Measurements from ENCODE around the gene PRDM8.
A peak's percentile ranks its signal among the peaks of the same experiment; 100 is the strongest.
"Not testable (repeated sequence)": the region's sequence is repeated elsewhere in the genome, so short reads cannot be mapped to it uniquely, and the experiment has no call there.

The PRDM8 gene

DNA sequence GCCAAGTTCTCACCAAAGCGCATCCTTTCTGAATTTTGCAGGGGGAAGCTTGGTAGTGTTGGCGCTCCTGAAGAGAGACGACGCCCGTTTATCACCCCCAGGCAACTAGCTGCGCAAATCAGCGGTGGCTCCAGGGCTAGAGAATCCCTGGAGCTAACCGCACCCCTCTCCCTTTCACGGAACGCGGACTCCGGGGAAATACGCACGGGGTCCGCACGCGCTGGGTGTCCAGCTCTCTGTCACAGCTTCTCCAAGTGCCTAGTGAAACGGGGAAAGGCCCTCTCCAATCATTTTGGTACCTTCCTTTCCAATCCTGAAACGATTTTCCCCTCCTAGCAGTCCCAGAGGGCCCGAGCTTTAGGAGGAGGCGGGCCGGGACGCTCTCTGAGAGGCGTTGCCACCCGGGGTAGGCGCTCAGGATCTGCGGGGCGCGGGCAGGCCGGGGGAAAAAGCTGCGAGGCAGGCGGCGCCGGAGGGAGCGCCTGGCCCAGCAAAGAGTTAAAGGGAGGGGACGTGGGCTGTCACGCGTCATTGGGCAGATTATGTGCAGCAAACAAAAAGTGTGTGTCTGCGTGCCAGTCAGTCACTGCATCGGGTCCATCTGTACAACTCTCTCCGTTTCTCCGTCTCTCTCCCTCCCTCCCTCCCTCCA is at the start of gene PRDM8:
PRDM8 (plus strand) TSS at position 582 of the 652 bp plus-strand sequence. CDS start 2,578 bp downstream, outside the sequence.
- no peak for DNase-seq

DNA sequence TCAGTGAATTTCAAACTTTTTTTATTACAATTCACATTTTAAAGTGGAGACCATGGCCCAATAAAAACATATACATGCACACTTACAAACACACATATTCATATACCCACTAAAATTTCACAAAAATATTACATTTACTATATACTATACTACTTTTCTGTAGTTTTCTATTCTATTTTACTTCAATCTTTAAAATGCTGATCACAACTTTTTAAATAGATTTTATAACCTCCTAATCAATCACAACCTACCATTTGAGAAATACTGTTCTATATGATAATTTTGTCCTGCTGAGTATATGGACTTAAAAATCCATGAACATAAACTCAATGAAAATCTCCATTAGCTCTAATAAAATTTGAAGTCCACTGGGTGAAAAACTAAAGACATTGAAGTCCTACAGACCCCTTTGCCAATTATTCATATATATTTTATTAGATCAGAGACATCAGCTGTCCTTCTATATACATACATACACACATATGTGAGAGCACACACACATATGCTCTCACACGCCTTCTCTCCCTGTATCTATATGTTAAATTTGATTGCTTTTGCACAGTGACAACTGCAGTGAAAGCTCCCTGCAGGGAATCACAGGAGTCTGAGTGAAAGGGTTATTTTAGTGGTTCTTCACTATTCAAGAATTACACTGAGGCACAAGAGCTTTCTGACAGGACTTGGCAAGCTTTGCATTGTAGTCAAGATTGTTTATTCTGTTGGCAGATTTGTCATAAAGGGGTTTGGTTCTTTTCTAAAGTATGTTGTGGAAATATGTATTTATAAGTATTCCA is 46.7 kb upstream of the PRDM8 start:
- DNase-seq = no peak

DNA sequence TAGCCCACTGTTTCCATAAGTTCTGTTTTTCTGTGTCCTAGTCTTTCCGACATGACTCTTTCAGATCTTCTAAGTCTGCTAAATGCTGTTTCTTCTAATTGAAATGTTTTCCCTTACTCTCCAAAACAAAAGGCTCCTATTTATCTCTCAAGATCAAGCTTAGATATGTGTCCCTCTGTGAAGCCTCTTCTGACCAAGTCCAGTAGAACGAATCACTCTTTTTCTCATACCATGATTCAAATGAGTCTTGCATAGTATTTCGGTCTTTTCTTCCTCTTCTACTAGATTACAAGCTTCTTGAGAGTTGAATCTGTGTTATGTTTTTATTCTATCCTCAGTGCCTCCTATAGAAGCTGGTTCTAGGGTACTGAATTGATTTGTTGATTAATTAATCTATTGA is 45.3 kb upstream of the PRDM8 start:
- DNase-seq = no peak

DNA sequence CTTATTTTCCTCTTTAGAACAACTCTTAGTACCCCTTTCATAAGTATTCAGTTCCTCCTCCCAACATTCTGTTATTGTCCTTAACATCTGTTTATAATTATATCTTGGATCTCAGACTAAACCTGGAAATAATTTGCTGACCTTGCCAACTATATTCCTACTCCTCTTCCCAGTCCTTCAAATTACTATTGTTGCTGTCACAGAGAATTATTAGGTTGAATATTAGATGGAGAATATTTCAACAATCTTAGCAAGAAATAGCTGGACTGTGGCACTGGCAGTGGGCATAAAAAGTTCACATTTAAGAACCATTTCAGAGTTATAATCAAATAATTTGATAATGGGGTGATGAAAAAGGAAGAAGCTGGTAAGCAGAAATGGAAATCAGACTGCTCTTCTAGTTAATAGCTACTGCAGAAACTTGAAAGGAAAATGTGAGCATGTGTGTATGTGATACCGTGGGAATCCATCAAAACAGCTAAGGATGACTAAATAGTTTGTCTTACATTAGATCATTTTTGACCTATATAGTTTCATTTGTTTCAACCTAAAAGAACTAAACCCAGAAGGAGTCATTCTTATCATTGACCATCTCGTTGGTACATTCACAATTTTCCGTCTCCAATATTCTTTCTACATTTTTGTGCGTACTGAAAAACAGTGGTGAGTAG is 43.3 kb upstream of the PRDM8 start:
- DNase-seq = no peak

DNA sequence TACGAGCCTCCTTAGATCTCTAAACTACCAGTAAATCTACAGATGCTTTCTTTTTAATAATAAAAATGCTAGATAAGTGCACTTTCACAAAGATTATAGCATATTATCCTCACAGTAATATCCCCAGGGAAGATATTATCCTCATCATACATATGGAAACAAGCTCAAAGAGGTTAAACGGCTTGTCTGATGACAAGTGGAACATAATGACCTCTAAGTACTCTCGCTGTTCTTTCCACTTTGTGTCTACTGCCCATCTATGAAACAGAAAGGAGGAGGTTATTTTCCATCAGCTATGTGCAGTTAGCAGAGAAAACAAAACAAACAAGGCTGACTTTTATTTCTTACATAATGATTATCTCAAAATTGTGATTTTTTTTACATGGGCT is 42.8 kb upstream of the PRDM8 start:
- DNase-seq = no peak

DNA sequence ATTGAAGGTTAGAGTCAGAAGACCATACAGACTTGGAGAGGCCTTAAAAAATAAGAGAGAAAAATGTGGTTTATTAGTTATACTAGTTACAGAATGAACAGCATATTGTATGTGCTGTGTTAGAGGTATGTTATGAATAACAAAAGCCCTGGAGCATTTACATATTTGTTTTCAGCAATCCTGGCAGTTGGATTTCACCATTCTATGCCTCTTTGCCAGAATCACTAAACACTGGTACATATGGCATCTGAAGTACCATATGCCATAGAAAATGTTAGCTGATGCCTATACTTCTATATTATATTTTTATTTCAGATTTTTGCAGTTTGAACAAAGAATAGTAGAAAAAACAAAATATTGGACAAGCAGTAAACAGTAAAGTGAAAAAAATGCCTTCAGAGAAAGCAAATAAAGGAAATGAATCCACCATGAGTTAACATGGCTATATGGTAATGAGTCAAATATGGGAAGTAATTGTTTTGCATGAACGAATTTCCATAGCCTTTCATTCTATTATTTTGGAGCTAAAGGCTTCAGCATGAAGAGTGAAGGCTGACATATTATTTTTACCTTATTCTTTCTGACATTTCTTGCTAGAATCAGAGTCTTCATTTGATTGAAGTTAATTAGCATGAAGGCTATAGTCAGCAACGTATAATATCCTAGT is 41.9 kb upstream of the PRDM8 start:
- DNase-seq = no peak

DNA sequence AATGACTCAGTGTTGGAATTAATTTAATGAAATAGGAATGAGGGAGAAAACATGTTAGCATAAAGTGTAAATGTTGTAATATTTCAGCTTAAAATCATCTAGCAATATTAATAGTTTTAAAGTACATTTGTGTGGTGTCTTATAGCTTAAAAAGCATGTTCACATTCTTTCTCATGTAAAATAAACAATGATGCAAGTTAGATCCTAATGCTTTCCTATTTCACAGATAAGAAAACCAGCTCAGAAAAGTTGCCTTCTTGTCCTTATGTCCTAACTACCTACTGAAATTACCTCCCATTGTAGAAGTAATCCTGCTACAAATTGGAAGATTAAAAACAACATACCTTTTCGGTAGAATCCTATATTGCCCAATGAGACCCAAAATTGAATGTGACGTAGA is 40.9 kb upstream of the PRDM8 start:
- no peak for DNase-seq

DNA sequence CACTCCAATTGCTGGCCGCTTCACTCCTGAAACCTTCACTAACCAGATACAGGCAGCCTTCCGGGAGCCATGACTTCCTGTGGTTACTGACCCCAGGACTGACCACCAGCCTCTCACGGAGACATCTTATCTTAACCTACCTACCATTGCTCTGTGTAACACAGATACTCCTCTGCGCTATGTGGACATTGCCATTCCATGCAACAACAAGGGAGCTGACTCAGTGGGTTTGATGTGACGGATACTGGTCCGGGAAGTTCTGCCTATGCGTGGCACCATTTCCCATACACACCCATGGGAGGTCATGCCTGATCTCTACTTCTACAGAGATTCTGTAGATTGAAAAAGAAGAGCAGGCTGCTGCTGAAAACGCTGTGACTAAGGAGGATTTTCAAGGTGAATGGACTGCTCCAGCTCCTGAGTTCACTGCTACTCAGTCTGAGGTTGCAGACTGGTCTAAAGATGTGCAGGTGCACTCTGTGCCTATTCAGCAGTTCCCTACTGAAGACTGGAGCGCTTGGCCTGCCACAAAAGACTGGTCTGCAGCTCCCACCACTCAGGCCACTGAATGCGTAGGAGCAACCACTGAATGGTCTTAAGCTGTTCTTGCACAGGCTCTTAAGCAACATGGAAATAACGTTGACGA is 35.8 kb upstream of the PRDM8 start:
- no peak for DNase-seq

DNA sequence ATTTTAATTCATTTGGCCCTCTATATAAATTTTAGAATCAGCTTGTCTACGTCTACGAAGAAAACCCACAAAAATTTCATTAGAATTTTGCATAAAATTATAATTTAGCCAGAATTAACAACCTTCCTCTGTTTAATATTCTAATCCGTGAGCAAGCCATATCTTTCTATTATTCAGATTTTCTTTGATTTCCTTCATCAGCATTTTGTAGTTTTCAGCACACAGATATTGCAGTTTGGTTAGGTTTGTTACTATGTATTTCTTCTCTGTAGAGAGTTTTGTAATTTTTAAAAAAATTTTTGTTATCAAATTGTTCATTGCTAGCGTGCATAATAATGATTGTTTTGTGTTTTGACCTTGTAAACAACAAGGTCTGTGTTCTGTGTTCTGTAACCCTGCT is 34.9 kb upstream of the PRDM8 start:
- DNase-seq = no peak

DNA sequence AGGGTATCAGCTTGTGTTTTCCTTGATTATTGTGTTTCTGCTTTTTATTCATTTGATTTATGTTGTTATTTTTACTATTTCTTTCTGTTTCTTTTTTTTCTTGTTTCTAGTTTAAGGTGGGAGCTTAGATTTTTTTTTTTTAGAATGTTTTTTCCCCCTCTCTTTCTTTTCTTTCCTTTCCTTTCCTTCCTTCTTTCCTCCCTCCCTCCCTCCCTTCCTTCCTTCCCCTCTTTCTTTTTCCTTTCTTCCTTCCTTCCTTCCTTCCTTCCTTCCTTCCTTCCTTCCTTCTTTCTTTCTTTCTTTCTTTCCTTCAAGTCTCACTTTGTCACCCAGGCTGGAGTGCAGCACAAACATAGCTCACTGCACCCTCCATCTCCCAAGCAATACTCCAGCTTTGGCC is 31.4 kb upstream of the PRDM8 start:
- DNase-seq = no peak

DNA sequence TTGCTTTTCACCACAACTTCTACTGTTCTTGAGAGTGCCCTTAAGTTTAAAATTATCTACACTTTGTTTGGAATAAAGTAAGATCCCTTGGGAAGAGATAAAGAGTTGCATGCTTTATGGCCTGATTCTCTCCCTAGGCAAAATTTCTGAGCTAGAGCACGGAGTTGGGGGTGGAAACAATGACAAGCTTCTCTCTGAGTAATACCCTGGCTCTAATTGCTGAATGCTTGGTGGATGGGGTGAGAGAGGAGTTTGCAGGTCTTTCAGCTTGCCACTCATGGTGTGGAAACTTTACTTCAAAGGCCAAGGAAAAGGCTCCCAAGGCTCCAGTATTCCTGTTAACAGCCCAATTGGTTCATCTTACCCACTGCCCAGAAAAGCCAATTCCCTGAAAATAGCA is 26.1 kb upstream of the PRDM8 start:
- DNase-seq = no peak

DNA sequence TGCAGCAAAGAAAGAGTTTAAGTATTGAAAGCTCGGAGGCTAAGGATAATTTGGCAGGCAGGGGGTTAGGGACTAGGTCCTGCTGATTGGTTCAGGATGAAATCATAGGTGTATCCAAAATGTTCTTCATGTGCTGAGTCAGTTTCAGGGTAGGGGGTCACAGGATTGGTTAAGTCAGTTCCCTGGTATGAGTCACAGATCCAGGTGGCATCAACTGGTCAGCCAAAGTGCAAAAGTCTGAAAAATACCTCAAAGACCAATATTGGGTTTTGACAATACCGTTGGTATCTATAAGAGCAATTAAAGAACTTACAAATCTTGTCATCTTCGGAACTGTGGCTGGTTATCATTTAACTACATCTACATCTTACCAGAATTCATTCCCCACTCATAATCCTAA is 25.6 kb upstream of the PRDM8 start:
- no peak for DNase-seq

DNA sequence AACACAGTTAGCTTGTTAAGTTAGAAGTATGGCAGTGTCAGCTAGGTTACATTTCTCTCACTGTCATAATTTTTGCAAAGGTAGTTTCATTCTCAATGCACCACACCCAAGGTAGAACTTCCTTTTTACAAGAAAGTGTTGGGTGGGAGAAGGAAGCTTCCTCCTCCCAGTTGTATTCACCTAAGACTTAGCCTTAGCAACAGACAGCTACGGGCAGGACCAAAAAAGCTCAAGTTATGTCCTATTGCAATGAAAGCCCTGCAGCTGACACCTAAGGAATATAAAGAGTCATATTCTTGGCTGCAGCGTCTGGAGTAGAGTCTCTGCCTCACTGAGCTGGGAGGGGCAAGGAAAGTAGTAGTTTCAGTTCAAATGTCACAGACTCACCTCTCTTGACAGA is 25.1 kb upstream of the PRDM8 start:
- DNase-seq = no peak

DNA sequence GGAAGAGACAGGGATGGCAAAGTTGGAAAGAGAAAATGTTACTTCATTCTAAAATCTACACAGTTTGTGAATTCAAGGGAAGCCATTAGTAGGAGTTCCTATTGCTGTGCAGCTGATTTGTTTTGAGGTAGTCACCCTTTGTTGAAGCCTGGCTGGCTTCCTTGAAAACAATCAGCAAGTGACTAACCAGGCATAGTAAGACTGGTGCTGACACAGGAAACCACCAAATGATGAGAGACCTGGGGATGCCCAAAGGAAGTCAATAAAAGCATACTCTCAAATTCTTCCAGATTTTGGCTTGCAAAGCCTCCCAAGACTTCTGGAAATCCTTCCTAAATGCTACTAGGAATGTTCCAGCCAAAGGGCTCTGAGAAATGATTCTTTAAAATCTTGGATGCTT is 23.9 kb upstream of the PRDM8 start:
- peak; percentile 26 for DNase-seq

DNA sequence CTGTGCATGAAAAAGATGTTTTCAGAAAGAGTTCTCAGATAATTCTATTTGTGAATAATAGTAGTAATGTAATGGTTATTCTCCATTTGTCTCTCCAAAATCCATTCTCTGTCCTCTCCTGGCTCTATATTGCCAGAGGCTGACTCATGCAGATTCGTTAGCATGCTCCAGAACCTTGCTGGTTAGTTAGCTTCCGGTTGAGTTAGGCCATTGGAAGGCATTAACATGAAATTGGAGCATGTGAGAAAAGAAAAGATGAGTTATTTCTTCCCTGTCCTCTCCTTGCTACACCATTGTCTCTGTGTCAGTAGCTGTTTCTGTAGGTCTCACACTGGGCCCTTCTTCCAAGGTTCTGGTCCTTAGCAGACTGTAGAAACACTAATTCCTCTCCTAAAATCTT is 23.5 kb upstream of the PRDM8 start:
- no peak for DNase-seq

DNA sequence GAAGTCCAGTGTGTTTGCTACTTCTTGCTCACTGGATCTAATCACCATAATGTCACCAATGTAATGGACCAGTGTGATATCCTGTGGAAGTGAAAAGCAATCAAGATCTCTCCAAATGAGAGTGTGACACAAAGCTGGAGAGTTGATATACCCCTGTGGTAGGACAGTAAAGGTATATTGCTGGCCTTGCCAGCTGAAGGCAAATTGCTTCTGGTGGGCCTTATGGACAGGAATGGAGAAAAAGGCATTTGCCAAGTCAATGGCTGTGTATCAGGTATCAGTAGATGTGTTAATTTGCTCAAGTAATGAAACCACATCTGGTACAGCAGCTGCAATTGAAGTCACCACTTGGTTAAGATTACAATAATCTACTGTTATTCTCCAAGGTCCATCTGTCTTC is 19.5 kb upstream of the PRDM8 start:
- not testable (repeated sequence) for DNase-seq

DNA sequence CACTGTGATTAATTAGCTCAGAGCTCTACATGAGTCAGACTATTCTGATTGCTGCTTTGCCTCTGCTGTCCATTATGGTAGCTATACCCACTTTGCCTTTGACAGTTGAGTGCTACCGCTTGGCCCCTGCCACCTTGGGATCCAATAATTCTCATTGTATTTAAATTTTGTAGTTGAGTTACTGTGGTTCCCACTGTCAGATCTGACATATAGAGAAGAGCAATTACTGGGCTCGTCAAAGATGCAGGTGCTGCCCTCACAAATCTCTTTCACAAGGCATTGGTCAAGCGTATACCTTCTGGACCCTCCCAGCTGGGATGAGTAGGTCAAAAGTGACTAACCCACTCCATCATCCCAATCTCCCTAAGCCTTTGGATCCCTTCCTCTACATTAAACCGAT is 18.3 kb upstream of the PRDM8 start:
- no peak for DNase-seq

DNA sequence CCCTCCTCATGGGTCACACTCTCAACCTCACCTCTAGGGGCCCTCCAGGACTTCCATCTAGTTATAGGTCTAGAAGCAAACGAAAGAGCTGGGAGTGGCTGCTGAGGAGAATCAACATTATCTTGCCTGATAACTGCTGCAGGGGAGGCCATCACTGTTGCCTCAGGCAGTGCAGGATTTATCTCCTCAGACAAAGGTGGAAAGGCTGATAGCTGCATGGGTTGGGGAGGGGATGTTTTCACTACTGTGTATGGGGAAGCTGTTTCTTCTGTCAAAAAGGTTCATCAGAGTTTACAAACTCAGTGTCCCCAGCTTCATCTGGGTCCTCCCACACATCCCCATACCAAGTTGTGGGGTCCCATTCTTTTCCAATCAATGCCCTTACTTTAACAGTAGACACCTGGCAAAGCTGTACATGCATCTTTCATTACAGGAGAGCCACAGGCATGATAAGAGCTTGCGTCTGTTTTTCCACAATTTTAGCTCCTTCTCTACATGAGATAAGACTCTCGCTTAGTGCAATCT is 17.6 kb upstream of the PRDM8 start:
- no peak for DNase-seq

DNA sequence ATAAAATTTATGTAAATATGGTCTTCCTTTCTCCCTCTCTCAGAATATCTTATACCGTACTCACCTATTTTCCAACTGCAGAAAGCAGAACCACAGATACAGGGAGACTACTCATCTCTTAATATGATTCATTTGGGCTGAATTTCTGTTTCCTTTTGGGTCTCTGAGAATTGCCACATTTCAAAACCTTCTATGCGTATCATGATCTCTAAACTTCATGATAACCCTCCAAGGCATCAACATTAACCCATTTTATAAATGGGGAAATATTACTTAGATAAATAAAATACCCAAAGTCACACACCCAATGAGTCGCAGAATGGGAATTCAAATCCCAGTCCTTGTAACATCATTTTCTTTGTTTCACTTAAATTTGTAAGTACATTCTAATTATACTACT is 16.6 kb upstream of the PRDM8 start:
- no peak for DNase-seq

DNA sequence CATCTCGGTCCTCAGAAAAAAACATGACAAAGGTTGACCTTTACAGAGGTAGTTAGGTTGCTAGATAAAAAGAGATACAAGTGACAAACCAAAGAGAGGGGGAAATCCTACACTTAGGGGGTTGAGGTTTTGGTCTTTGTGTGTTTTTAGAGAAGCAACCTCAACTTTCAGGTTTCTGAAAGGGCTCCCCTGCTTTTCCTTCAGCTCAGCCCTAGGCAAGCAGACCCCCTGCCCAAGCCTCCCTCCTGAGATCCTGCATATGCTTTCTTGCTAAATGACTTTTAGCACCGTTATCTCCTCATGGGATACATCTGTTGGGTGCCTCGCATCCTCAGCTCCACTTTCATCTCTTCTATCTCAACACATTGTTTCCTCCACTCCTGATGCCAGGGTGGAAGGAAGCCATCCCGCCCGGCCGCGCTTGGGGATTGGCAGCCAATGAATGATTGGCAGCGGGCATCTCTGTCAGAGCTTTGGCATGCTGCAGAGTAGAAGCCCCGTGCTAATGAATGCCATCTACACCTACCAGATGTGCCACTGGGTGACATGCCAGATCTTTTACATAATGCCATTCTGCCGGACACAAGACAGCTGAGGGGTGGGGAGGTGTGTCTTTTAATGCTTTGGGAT is 15.0 kb upstream of the PRDM8 start:
- DNase-seq = no peak

DNA sequence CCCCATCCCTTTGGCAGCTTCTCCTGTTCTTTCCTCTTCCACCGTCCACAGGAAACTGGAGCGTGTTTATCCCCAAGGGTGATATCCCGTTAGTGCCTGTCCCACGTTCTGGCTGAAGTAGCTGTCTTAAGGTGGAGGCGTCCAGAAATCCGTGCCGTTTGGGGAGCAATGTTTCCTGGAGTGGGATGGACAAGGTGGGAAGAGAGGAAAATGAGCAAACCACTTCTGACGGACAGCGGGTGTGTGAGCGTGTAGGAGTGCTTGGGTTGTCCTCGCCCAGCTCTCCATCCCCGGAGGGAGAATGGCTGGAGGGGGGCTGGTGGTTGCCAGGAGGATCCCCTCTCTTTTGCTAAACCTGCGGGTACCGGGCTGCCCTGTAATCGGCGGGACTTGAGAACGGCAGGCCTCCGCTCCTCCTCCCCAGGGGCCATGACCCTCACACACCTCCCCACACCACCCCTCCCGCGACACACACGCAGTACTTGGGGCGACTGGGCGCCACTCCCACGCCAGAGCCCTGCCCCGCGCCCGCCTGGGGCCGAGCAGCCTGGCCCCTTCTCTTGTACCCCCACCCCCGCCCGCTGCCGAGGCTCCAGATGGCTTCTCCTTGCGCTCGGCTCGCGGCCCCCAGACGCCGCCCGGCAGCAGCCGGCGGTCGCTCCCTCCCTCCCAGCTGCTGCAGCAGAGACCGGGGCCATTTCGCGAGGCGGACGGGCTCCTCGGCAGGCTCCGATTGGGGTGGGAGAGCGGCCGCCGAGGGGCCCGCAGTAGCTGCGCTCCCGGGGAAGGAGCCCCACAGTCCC is 13.9 kb upstream of the PRDM8 start:
- no peak for DNase-seq

Measured in T1000 (cell line).